Neuronal stem cell (in vitro differentiated cells): Measurements from ENCODE around the gene CNP.
"Not testable (repeated sequence)": the region's sequence is repeated elsewhere in the genome, so short reads cannot be mapped to it uniquely, and the experiment has no call there.

ENCODE experiments used
- DNase-seq: peaks from one replicate; pipeline ENCODE4 v3.0.0-alpha.2; 2013; ENCODE audit warnings: low spot score
- H2AFZ ChIP-seq: one replicate; pipeline ENCODE4 v1.6.1; 2013; ENCODE audit warnings: mild to moderate bottlenecking, low read length, inconsistent platforms
- H2AK5ac ChIP-seq: 2 replicates; pipeline ENCODE4 v1.6.1; 2013; ENCODE audit warnings: low read depth, mild to moderate bottlenecking, inconsistent platforms, low read length, moderate library complexity, mixed read lengths
- H2BK120ac ChIP-seq: 2 replicates; pipeline ENCODE4 v1.6.1; 2013; ENCODE audit warnings: low read depth, mild to moderate bottlenecking, inconsistent platforms, low read length, moderate library complexity, mixed read lengths
- H2BK12ac ChIP-seq: one replicate; pipeline ENCODE4 v1.6.1; 2013; ENCODE audit warnings: low read length, inconsistent platforms
- H2BK15ac ChIP-seq: 2 replicates; pipeline ENCODE4 v1.6.1; 2013; ENCODE audit warnings: mild to moderate bottlenecking, low read length, inconsistent platforms, mixed read lengths
- H2BK5ac ChIP-seq: one replicate; pipeline ENCODE4 v1.6.1; 2013; ENCODE audit warnings: inconsistent platforms, mild to moderate bottlenecking, low read length, moderate library complexity
- H3K14ac ChIP-seq: one replicate; pipeline ENCODE4 v1.6.1; 2013; ENCODE audit warnings: low read length, inconsistent platforms
- H3K18ac ChIP-seq: 2 replicates; pipeline ENCODE4 v1.6.1; 2013; ENCODE audit warnings: low read length, inconsistent platforms
- H3K23ac ChIP-seq: 2 replicates; pipeline ENCODE4 v1.6.1; 2013; ENCODE audit warnings: low read depth, mild to moderate bottlenecking, mixed read lengths, low read length, inconsistent platforms; ENCODE audit not compliant: poor library complexity
- H3K27ac ChIP-seq: replicated peaks from 3 replicates; pipeline ENCODE4 v1.5.1; 2013; ENCODE audit warnings: low read length, inconsistent platforms
- H3K27me3 ChIP-seq, 3 experiments: 2 replicates each; pipeline ENCODE4 v1.6.1; 2013; ENCODE audit warnings: low read length in 3 of 3, mild to moderate bottlenecking in 2 of 3, inconsistent platforms in 1 of 3, low read depth in 1 of 3, mixed read lengths in 1 of 3, moderate library complexity in 1 of 3; ENCODE audit not compliant: control insufficient read depth in 3 of 3, insufficient read depth in 3 of 3
- H3K36me3 ChIP-seq, 2 donors: replicated peaks in 1 of 2; 2 replicates each; pipeline ENCODE4 v1.6.1; 2013; ENCODE audit warnings: low read length in 2 of 2; ENCODE audit not compliant: control insufficient read depth in 2 of 2, insufficient read depth in 2 of 2
- H3K4ac ChIP-seq: 2 replicates; pipeline ENCODE4 v1.6.1; 2013; ENCODE audit warnings: inconsistent platforms, mild to moderate bottlenecking, low read length, moderate library complexity
- H3K4me1 ChIP-seq, 2 donors: 1 replicate in 1 of 2; 2 replicates in 1 of 2; pipeline ENCODE4 v1.6.1; 2013; ENCODE audit warnings: low read length in 2 of 2, low read depth in 1 of 2; ENCODE audit not compliant: control insufficient read depth in 2 of 2, insufficient read depth in 1 of 2
- H3K4me2 ChIP-seq: one replicate; pipeline ENCODE4 v1.6.1; 2013; ENCODE audit warnings: mild to moderate bottlenecking, low read length, inconsistent platforms; ENCODE audit not compliant: insufficient read depth, poor library complexity, severe bottlenecking
- H3K4me3 ChIP-seq, 2 donors: 2 replicates each; pipeline ENCODE4 v1.5.1; 2013; ENCODE audit warnings: low read length in 2 of 2, mild to moderate bottlenecking in 2 of 2, inconsistent platforms in 1 of 2, moderate library complexity in 1 of 2
- H3K79me1 ChIP-seq: one replicate; pipeline ENCODE4 v1.6.1; 2013; ENCODE audit warnings: low read depth, mild to moderate bottlenecking, inconsistent platforms, low read length, moderate library complexity
- H3K9ac ChIP-seq: one replicate; pipeline ENCODE4 v1.6.1; 2013; ENCODE audit warnings: mild to moderate bottlenecking, low read depth, low read length, inconsistent platforms; ENCODE audit not compliant: poor library complexity
- H3K9me3 ChIP-seq, 2 donors: replicated peaks in 1 of 2; 2 replicates each; pipeline versions ENCODE3 to v1.6.1; 2013; ENCODE audit warnings: low read length in 2 of 2, mild to moderate bottlenecking in 2 of 2, inconsistent platforms in 1 of 2, low read depth in 1 of 2, mixed read lengths in 1 of 2, moderate library complexity in 1 of 2; ENCODE audit not compliant: control insufficient read depth in 2 of 2, insufficient read depth in 1 of 2
- H4K8ac ChIP-seq: one replicate; pipeline ENCODE4 v1.6.1; 2013; ENCODE audit warnings: low read depth, mild to moderate bottlenecking, inconsistent platforms, low read length, moderate library complexity
- H4K91ac ChIP-seq: one replicate; pipeline ENCODE4 v1.6.1; 2013; ENCODE audit warnings: low read length, low read depth, mild to moderate bottlenecking, inconsistent platforms; ENCODE audit not compliant: poor library complexity
- WGBS, 2 donors: extraction: QIAGEN DNeasy Blood & Tissue Kit; methylation state at CpG; one replicate each; pipeline ENCODE4 v1.1.7; 2013; ENCODE audit warnings: missing lambda C conversion rate in 2 of 2, mixed read lengths in 1 of 2; ENCODE audit not compliant: insufficient read length in 2 of 2, insufficient replicate concordance in 1 of 2; ENCODE audit errors: extremely low coverage in 2 of 2; 5-methylcytosine and 5-hydroxymethylcytosine counted together

CNP gene

DNA sequence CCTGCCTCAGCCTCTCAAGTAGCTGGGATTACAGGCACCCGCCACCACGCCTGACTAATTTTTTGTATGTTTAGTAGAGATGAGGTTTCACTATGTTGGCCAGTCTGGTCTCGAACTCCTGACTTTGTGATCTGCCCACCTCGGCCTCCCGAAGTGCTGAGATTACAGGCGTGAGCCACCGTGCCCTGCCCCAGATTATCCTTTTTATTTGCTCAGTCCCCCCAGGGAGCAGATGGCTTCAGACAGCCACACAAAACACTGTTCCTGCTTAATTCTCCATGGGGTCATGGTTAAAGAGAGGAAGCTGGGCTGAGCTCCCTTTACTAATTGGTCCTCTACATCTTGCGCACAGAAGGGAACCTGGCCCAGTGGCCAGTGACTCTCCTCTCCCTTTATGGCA is 54.2 kb downstream of the CNP start:
- Histone ChIP-seq H3K79me1 (peaks cover 13% of the 10 kb centered on the region), H3K4me3 (peak overlapping the region in 1 of 2 donors; percentile 68), H3K4me2 (peak overlapping the region; percentile 69), H3K4me1 (peaks cover 11% of the 10 kb centered on the region in 2 donors), H3K36me3 (peaks cover 16 to 42% of the 10 kb centered on the region in 2 donors)
- H2BK15ac ChIP-seq, H3K14ac ChIP-seq, H3K27ac ChIP-seq, H3K4ac ChIP-seq, H3K27me3 ChIP-seq, H4K8ac ChIP-seq, H3K9ac ChIP-seq, H2BK12ac ChIP-seq, H2BK120ac ChIP-seq, H2AFZ ChIP-seq, DNase-seq, H2AK5ac ChIP-seq, H3K9me3 ChIP-seq, H4K91ac ChIP-seq, H3K23ac ChIP-seq, H3K18ac ChIP-seq, H2BK5ac ChIP-seq: not testable (repeated sequence)
- WGBS, 2 donors: no CpG with 5 or more reads among the region's 8 CpGs

DNA sequence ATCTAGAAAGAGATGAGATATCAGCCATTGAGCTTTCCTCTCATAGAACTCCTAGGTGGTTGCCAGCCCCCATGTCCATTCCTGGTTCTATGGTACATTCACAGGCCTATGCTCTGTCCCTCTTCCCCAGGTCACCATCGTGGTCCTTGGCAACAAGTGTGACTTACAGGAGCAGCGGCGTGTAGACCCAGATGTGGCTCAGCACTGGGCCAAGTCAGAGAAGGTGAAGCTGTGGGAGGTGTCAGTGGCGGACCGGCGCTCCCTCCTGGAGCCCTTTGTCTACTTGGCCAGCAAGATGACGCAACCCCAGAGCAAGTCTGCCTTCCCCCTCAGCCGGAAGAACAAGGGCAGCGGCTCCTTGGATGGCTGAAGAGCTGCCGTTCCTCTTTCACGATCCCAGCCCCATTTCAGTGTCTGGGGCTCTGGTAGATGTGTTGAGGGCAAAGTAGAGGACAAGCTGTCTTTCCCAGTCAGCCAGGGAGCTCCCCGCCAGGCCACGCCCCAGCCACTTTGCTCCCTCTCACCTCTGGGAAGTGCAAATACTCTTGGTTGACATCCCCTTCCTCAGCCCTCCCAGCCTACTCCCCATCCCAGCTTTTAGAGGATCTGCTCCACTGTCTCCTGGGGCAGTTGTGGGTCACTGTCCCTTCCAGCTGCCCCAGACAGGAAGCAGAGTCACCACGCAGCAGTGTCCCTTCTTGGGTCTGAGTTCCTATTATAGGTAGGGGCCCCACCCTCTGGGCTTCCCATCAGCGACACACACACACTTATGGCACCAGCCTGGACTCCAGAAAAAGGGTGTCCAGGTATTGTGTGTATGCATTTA is 57.1 kb downstream of the CNP start:
- H3K14ac ChIP-seq: no peak overlapping the region
- no peak overlapping the region for H3K4ac ChIP-seq
- H2AK5ac ChIP-seq: no peak overlapping the region
- H3K79me1 ChIP-seq: peaks cover 5% of the 10 kb centered on the region
- H3K36me3 ChIP-seq: peaks cover 16 to 42% of the 10 kb centered on the region in 2 donors
- H3K4me3 ChIP-seq: no peak overlapping the region
- H2BK5ac ChIP-seq: no peak overlapping the region
- H3K18ac ChIP-seq: no peak overlapping the region
- H3K4me2 ChIP-seq: no peak overlapping the region
- no peak overlapping the region for H3K23ac ChIP-seq
- no peak overlapping the region for H4K8ac ChIP-seq
- no CpG with 5 or more reads among the region's 15 CpGs for WGBS, 2 donors
- H3K9ac ChIP-seq: no peak overlapping the region
- H3K27me3 ChIP-seq: no peaks in the 10 kb centered on the region
- H2BK15ac ChIP-seq: no peak overlapping the region
- peaks cover 24 to 33% of the 10 kb centered on the region in 2 donors for H3K4me1 ChIP-seq
- H2BK12ac ChIP-seq: no peak overlapping the region
- no peaks in the 10 kb centered on the region for H3K9me3 ChIP-seq
- DNase-seq: no peak
- no peak overlapping the region for H4K91ac ChIP-seq
- no peak overlapping the region for H2AFZ ChIP-seq
- no peak overlapping the region for H3K27ac ChIP-seq
- H2BK120ac ChIP-seq: no peak overlapping the region

- Histone ChIP-seq H3K14ac (no peak overlapping the region), H3K79me1 (peaks cover 5% of the 10 kb centered on the region), H4K8ac (no peak overlapping the region), H3K4me3 (no peak overlapping the region), H4K91ac (no peak overlapping the region), H2AK5ac (peak overlapping the region; percentile 49), H3K4ac (no peak overlapping the region), H2BK12ac (peak overlapping the region; percentile 48), H2AFZ (no peak overlapping the region), H3K36me3 (peaks cover 16 to 42% of the 10 kb centered on the region in 2 donors), H3K18ac (peak overlapping the region; percentile 30), H2BK120ac (no peak overlapping the region), H3K4me2 (no peak overlapping the region), H3K23ac (no peak overlapping the region), H3K27ac (no peak overlapping the region), H3K4me1 (peaks cover 21 to 33% of the 10 kb centered on the region in 2 donors), H3K9me3 (no peaks in the 10 kb centered on the region), H2BK5ac (no peak overlapping the region), H3K27me3 (no peaks in the 10 kb centered on the region), H3K9ac (peak overlapping the region; percentile 31), H2BK15ac (no peak overlapping the region)
- no peak for DNase-seq
- no CpG with 5 or more reads among the region's 8 CpGs for WGBS, 2 donors
These were observed 58.6 kb downstream of the CNP start for GRCh38 chr17:42025191-42025579.

DNA sequence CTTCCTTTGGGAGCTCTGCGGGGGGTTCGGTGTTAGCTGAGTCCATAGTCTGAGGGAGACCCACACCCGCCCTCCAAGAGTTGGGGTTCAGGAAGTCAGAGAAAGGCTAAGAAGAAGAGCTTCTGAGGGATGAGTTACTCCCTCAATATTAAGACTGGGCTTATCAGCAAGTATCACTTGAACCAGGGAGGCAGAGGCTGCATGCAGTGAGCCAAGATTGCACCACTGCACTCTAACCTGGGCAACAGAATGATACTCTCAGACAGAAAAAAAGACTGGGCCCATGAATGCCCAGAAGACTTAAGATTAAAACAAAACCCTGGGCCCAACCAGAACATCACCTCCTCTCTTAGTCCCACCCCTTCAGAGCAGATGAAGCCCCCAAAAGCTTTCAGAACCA is 59.3 kb downstream of the CNP start:
- H2BK15ac ChIP-seq: no peak overlapping the region
- H2AK5ac ChIP-seq: no peak overlapping the region
- no peak for DNase-seq
- no peak overlapping the region for H3K4me3 ChIP-seq
- no peak overlapping the region for H3K18ac ChIP-seq
- H3K79me1 ChIP-seq: peaks cover 3% of the 10 kb centered on the region
- no peak overlapping the region for H3K27ac ChIP-seq
- H3K14ac ChIP-seq: no peak overlapping the region
- no CpG with 5 or more reads among the region's 3 CpGs for WGBS, 2 donors
- no peaks in the 10 kb centered on the region for H3K27me3 ChIP-seq
- no peak overlapping the region for H2AFZ ChIP-seq
- H3K4ac ChIP-seq: no peak overlapping the region
- H3K4me1 ChIP-seq: peaks cover 20 to 33% of the 10 kb centered on the region in 2 donors
- H3K9ac ChIP-seq: no peak overlapping the region
- H3K4me2 ChIP-seq: no peak overlapping the region
- H3K9me3 ChIP-seq: no peaks in the 10 kb centered on the region
- H3K36me3 ChIP-seq: peaks cover 16 to 42% of the 10 kb centered on the region in 2 donors
- H4K8ac ChIP-seq: no peak overlapping the region
- H4K91ac ChIP-seq: no peak overlapping the region
- H2BK120ac ChIP-seq: no peak overlapping the region
- H3K23ac ChIP-seq: no peak overlapping the region
- H2BK5ac ChIP-seq: no peak overlapping the region
- H2BK12ac ChIP-seq: no peak overlapping the region
